HCT116 (cell line): ENCODE results near the gene SP110. TPM values are rescaled to one million over a fixed set of nuclear protein-coding genes. Genes with fewer than 3 reads are reported as not detected.
A peak's percentile ranks its signal among the peaks of the same experiment; 100 is the strongest.

Experiments
- ATAC-seq: fragments of 200-7000 bp; cut with Tn5 transposase; 2 replicates; pipeline ENCODE4 v1.9.1; 2020; ENCODE audit warnings: mild to moderate bottlenecking, moderate library complexity
- BruUV-seq: library from RNA; stranded (reverse); fragments of 400-500 nt; replicated peaks from 2 replicates; lab custom pipeline; 2021; lab: Mats Ljungman, UMichigan
- CTCF ChIA-PET: fragments of 300-600 bp; sonication (Branson Sonifier 250); formaldehyde crosslinking; loops from one replicate; lab custom pipeline; 2021; ENCODE audit warnings: antibody characterized with exemption; lab: Charles Lee
- POLR2A ChIA-PET: fragments of 300-600, 350-600 bp; sonication (Branson Sonifier 250); formaldehyde crosslinking; loops from one replicate; lab custom pipeline; 2021; ENCODE audit warnings: antibody characterized with exemption; lab: Charles Lee
- RAD21 ChIA-PET, 2 experiments: fragments of 300-600 bp; sonication (Branson Sonifier 250); formaldehyde crosslinking; loops; one replicate each; lab custom pipeline; 2023; ENCODE audit warnings: low total read pairs in 2 of 2; ENCODE audit not compliant: uncharacterized antibody in 2 of 2, unreplicated experiment in 2 of 2, low non-redundant PET in 1 of 2; lab: Charles Lee
- DNase-seq: peaks from one replicate; pipeline ENCODE4 v3.0.0-alpha.2; 2010; ENCODE audit warnings: low read depth, low spot score
- H2AFZ ChIP-seq: fragments of 200-600 bp; shearing (Covaris generic), sonication (generic); 2 replicates; pipeline ENCODE4 v1.6.1; 2017; ENCODE audit warnings: low read depth, mixed run types, mixed read lengths, antibody characterized with exemption, low read length; ENCODE audit not compliant: poor library complexity, severe bottlenecking
- H3K27ac ChIP-seq: 2 replicates; pipeline ENCODE4 v1.5.1; 2012; ENCODE audit warnings: low read depth, low read length
- H3K27me3 ChIP-seq: fragments of 200-600 bp; sonication (generic); 2 replicates; pipeline ENCODE4 v1.6.1; 2016; ENCODE audit warnings: mixed run types, low read length, mixed read lengths; ENCODE audit not compliant: insufficient read depth
- H3K36me3 ChIP-seq, 2 experiments: fragments of 200-500 bp in 1 of 2; fragments of 200-600 bp in 1 of 2; sonication (Bioruptor generic) in 1 of 2; sonication (generic) in 1 of 2; 2 replicates each; pipeline versions ENCODE4 v1.5.1 to v1.6.1; 2014 to 2016; ENCODE audit warnings: low read length in 2 of 2, inconsistent platforms in 1 of 2, mixed read lengths in 1 of 2, mixed run types in 1 of 2; ENCODE audit not compliant: insufficient read depth in 2 of 2, control insufficient read depth in 1 of 2
- H3K4me1 ChIP-seq, 2 experiments: fragments of 200-600 bp in 1 of 2; sonication (generic) in 1 of 2; 2 replicates each; pipeline versions ENCODE4 v1.5.1 to v1.6.1; 2012 to 2017; ENCODE audit warnings: low read length in 2 of 2, inconsistent platforms in 1 of 2, mild to moderate bottlenecking in 1 of 2, mixed read lengths in 1 of 2, mixed run types in 1 of 2, moderate library complexity in 1 of 2; ENCODE audit not compliant: insufficient read depth in 2 of 2, control insufficient read depth in 1 of 2
- H3K4me2 ChIP-seq: fragments of 200-600 bp; sonication (generic); 2 replicates; pipeline ENCODE4 v1.6.1; 2017; ENCODE audit warnings: mixed run types, low read length, mixed read lengths
- H3K4me3 ChIP-seq, 2 experiments: fragments of 200-600 bp in 1 of 2; sonication (generic) in 1 of 2; replicated peaks in 1 of 2; 2 replicates each; pipeline ENCODE4 v1.5.1; 2011 to 2016; ENCODE audit warnings: low read length in 2 of 2, control low read depth in 1 of 2, low read depth in 1 of 2, mild to moderate bottlenecking in 1 of 2, mixed read lengths in 1 of 2, mixed run types in 1 of 2
- H3K79me2 ChIP-seq: fragments of 200-600 bp; sonication (generic); 2 replicates; pipeline ENCODE4 v1.6.1; 2017; ENCODE audit warnings: mild to moderate bottlenecking, mixed run types, low read length, moderate library complexity, mixed read lengths; ENCODE audit not compliant: insufficient read depth
- H3K9ac ChIP-seq: fragments of 200-600 bp; sonication (generic); 2 replicates; pipeline ENCODE4 v1.6.1; 2016; ENCODE audit warnings: low read length, mixed read lengths
- H3K9me2 ChIP-seq: fragments of 200-600 bp; sonication (generic), shearing (Covaris generic); 2 replicates; pipeline ENCODE4 v1.6.1; 2017; ENCODE audit warnings: mixed run types, mild to moderate bottlenecking, moderate library complexity; ENCODE audit not compliant: insufficient read depth
- H3K9me3 ChIP-seq, 2 experiments: fragments of 200-500 bp in 1 of 2; fragments of 200-600 bp in 1 of 2; sonication (Bioruptor generic) in 1 of 2; sonication (generic) in 1 of 2; 2 replicates each; pipeline ENCODE4 v1.6.1; 2014 to 2017; ENCODE audit warnings: low read length in 2 of 2, mixed read lengths in 2 of 2, inconsistent platforms in 1 of 2, low read depth in 1 of 2, mild to moderate bottlenecking in 1 of 2, mixed run types in 1 of 2, moderate library complexity in 1 of 2; ENCODE audit not compliant: control insufficient read depth in 1 of 2, insufficient read depth in 1 of 2
- H4K20me1 ChIP-seq: fragments of 200-600 bp; sonication (generic), shearing (Covaris generic); 2 replicates; pipeline ENCODE4 v1.6.1; 2017; ENCODE audit warnings: mixed run types, mild to moderate bottlenecking, moderate library complexity; ENCODE audit not compliant: insufficient read depth
- CEBPB ChIP-seq: IDR thresholded peaks from 2 replicates; pipeline ENCODE4 v1.6.1; 2012; ENCODE audit warnings: low read depth
- EGR1 ChIP-seq: IDR thresholded peaks from 2 replicates; pipeline ENCODE4 v1.6.1; 2012; ENCODE audit warnings: low read depth
- ELF1 ChIP-seq: IDR thresholded peaks from 2 replicates; pipeline ENCODE4 v1.6.1; 2012; ENCODE audit warnings: low read depth, borderline replicate concordance
- FOSL1 ChIP-seq: IDR thresholded peaks from 2 replicates; pipeline ENCODE4 v1.6.1; 2012; ENCODE audit warnings: low read depth
- SIN3A ChIP-seq: IDR thresholded peaks from 2 replicates; pipeline ENCODE4 v1.6.1; 2012; ENCODE audit warnings: low read depth
- SP1 ChIP-seq: IDR thresholded peaks from 2 replicates; pipeline ENCODE4 v1.6.1; 2012; ENCODE audit warnings: low read depth
- TCF7L2 ChIP-seq: IDR thresholded peaks from 2 replicates; pipeline ENCODE4 v1.7.0; 2011; ENCODE audit warnings: borderline replicate concordance, inconsistent platforms; ENCODE audit not compliant: insufficient read depth, insufficient read length; ENCODE audit errors: extremely low read depth
- ZFX ChIP-seq: fragments of 450-650 bp; IDR thresholded peaks from 2 replicates; pipeline ENCODE4 v1.6.1; 2017
- intact Hi-C: fragments of 100-400 bp; cut with micrococcal nuclease; formaldehyde crosslinking; loops from 2 replicates; pipeline ENCODE4 v1.10.0; 2022
- total RNA-seq: library from RNA; stranded (reverse); gene quantifications from one replicate; pipeline ENCODE4 v1.2.1, GENCODE V29; 2021; ENCODE audit not compliant: unreplicated experiment
- TF ChIP-seq, protein P1 (sequence below): IDR thresholded peaks from 2 replicates; pipeline ENCODE4 v1.6.1; 2011; ENCODE audit warnings: mild to moderate bottlenecking, low read length, moderate library complexity; ENCODE audit not compliant: insufficient replicate concordance; ENCODE audit errors: extremely low read depth
- TF ChIP-seq, protein P2 (sequence below), 3 experiments: fragments of 200-600 bp in 1 of 3; sonication (generic) in 1 of 3; IDR thresholded peaks in 2 of 3; conservative IDR thresholded peaks in 1 of 3; 2 replicates each; pipeline ENCODE4 v1.5.1; 2012 to 2017; ENCODE audit warnings: low read depth in 2 of 3, low read length in 2 of 3, antibody characterized with exemption in 1 of 3, borderline replicate concordance in 1 of 3, control low read depth in 1 of 3, mild to moderate bottlenecking in 1 of 3, mixed read lengths in 1 of 3, mixed run types in 1 of 3, moderate library complexity in 1 of 3; ENCODE audit not compliant: insufficient read depth in 1 of 3
- TF ChIP-seq, protein P3 (sequence below): IDR thresholded peaks from 2 replicates; pipeline ENCODE4 v1.6.1; 2012

The SP110 gene
- total RNA-seq, 1 experiment from 2014 or later: 8.5 TPM

DNA sequence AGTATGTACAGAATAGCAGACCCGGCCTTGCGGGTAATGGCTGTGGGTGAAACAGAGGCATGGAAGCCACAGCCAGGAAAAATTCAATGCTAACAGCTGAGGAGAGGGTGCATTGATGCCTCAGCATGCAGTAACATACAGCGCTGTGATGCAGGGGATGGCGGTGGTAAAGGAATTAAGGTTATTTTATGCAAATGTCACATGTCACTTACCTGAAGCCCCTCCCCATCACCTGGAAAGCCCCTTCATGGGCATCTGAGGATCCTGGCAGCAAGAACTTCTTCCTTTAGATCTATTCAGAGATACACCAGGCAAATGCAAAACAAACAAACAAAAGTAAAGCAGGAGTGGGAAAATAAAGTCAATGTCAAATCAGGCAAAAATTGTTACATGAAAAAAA lies 1.7 kb upstream of the SP110 start:
- Histone ChIP-seq H3K27me3 (no peaks in the 10 kb centered on the region), H2AFZ (no peak overlapping the region), H3K4me1 (peaks cover 5 to 11% of the 10 kb centered on the region in 2 experiments; a peak in 3 of 4 replicates), H3K4me2 (no peak overlapping the region), H3K27ac (no peak overlapping the region), H3K9ac (no peak overlapping the region), H4K20me1 (no peaks in the 10 kb centered on the region), H3K4me3 (no peak overlapping the region), H3K36me3 (no peaks in the 10 kb centered on the region), H3K79me2 (no peaks in the 10 kb centered on the region), H3K9me3 (no peaks in the 10 kb centered on the region), H3K9me2 (no peaks in the 10 kb centered on the region)
- intact Hi-C loops: no loop called here
- no TSS peak for BruUV-seq
- ATAC-seq: no peak
- CTCF ChIA-PET: no interaction called here
- TF ChIP-seq EGR1: no peak
- TF ChIP-seq ZFX: no peak
- no peak for DNase-seq
- RAD21 ChIA-PET: no interaction called here
- POLR2A ChIA-PET: no interaction called here

DNA sequence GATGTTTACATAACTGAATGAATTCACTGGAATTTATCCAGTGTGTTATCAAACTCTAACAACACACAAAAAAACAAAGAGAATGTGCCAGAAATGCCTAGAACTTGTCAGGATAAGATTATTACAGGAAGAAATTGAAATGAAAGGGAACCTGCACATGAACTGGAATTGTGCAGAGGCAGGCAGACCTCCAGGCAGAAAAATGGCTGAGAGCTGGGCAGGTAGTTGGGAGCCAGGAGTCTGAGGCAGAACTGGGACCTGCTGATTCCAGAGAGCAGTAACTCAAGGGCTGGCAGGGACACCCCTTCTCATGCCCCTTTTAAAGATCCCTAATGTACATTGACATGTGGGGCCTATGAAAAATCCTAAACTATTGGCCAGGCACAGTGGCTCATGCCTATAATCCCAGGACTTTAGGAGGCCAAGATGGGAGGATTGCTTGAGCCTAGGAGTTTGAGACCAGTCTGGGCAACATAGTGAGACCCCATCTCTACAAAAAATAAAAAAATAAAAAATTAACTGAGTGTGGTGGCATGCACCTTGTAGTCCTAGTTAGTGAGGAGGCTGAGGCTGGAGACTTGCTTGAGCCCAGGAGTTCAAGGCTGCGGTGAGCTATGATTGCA lies 674 bp upstream of the SP110 start:
- intact Hi-C loops: no loop called here
- Histone ChIP-seq H3K4me1 (peaks cover 5 to 11% of the 10 kb centered on the region in 2 experiments; a peak in 3 of 4 replicates), H3K79me2 (no peaks in the 10 kb centered on the region), H3K36me3 (no peaks in the 10 kb centered on the region), H3K9me2 (no peaks in the 10 kb centered on the region), H4K20me1 (no peaks in the 10 kb centered on the region), H3K27ac (peak overlapping the region; percentile 47), H3K9ac (peak overlapping the region; percentile 59), H3K4me3 (peak overlapping the region; percentile 69 to 82), H3K9me3 (no peaks in the 10 kb centered on the region), H3K27me3 (no peaks in the 10 kb centered on the region), H2AFZ (peak overlapping the region; percentile 96), H3K4me2 (peak overlapping the region; percentile 90)
- RAD21 ChIA-PET: no interaction called here
- no TSS peak for BruUV-seq
- POLR2A ChIA-PET: interaction anchor here (0.7 kb wide), 1 partner anchor 1377 kb away, joined by 3 read pairs; no protein-coding TSS in a partner anchor
- DNase-seq (no peak), ATAC-seq (0 out of 2 replicates have a peak, but pooled peaks have one; percentile 9)
- CTCF ChIA-PET: no interaction called here
- no peak for TF ChIP-seq FOSL1
- TF ChIP-seq, protein P1, sequence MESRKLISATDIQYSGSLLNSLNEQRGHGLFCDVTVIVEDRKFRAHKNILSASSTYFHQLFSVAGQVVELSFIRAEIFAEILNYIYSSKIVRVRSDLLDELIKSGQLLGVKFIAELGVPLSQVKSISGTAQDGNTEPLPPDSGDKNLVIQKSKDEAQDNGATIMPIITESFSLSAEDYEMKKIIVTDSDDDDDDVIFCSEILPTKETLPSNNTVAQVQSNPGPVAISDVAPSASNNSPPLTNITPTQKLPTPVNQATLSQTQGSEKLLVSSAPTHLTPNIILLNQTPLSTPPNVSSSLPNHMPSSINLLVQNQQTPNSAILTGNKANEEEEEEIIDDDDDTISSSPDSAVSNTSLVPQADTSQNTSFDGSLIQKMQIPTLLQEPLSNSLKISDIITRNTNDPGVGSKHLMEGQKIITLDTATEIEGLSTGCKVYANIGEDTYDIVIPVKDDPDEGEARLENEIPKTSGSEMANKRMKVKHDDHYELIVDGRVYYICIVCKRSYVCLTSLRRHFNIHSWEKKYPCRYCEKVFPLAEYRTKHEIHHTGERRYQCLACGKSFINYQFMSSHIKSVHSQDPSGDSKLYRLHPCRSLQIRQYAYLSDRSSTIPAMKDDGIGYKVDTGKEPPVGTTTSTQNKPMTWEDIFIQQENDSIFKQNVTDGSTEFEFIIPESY: no peak
- no peak for TF ChIP-seq CEBPB
- TF ChIP-seq TCF7L2: no peak
- TF ChIP-seq ZFX: no peak
- TF ChIP-seq EGR1: no peak
- TF ChIP-seq, protein P2, sequence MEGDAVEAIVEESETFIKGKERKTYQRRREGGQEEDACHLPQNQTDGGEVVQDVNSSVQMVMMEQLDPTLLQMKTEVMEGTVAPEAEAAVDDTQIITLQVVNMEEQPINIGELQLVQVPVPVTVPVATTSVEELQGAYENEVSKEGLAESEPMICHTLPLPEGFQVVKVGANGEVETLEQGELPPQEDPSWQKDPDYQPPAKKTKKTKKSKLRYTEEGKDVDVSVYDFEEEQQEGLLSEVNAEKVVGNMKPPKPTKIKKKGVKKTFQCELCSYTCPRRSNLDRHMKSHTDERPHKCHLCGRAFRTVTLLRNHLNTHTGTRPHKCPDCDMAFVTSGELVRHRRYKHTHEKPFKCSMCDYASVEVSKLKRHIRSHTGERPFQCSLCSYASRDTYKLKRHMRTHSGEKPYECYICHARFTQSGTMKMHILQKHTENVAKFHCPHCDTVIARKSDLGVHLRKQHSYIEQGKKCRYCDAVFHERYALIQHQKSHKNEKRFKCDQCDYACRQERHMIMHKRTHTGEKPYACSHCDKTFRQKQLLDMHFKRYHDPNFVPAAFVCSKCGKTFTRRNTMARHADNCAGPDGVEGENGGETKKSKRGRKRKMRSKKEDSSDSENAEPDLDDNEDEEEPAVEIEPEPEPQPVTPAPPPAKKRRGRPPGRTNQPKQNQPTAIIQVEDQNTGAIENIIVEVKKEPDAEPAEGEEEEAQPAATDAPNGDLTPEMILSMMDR (IDR thresholded peaks at IDR 0.05 in 2 of 3, conservative IDR thresholded peaks at IDR 0.05 in 1 of 3; ENCODE audit: borderline replicate concordance in 1 of 3, insufficient read depth in 1 of 3, low read depth in 2 of 3, low read length in 2 of 3): no peak
- TF ChIP-seq ELF1: no peak
- TF ChIP-seq, protein P3, sequence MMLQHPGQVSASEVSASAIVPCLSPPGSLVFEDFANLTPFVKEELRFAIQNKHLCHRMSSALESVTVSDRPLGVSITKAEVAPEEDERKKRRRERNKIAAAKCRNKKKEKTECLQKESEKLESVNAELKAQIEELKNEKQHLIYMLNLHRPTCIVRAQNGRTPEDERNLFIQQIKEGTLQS: no peak
- no peak for TF ChIP-seq SP1
- TF ChIP-seq SIN3A: no peak
